GM12878 (cell line): ENCODE data around the gene ALG12. TPM values are rescaled to one million over a fixed set of nuclear protein-coding genes. Genes with fewer than 3 reads are reported as not detected.
A peak's percentile ranks its signal among the peaks of the same experiment; 100 is the strongest.

ENCODE experiments used
- ATAC-seq: fragments of 200-7000 bp; cut with Tn5 transposase; 3 replicates; pipeline ENCODE4 v1.9.1; 2020; ENCODE audit warnings: mild to moderate bottlenecking, moderate library complexity
- BruUV-seq: library from RNA; stranded (reverse); fragments of 400-500 nt; replicated peaks from 2 replicates; lab custom pipeline; 2021; lab: Mats Ljungman, UMichigan
- CTCF ChIA-PET: fragments of 300-600 bp; sonication (Branson Sonifier 250); formaldehyde crosslinking; extraction: SDS; loops from one replicate; lab custom pipeline; 2021; ENCODE audit warnings: inconsistent platforms; lab: Yijun Ruan, JAX
- POLR2A ChIA-PET: fragments of 350-600 bp; formaldehyde crosslinking; extraction: SDS; loops from one replicate; lab custom pipeline; 2021; ENCODE audit warnings: inconsistent platforms; lab: Charles Lee
- RAD21 ChIA-PET: fragments of 300-600 bp; sonication (Branson Sonifier 250); formaldehyde crosslinking; loops from one replicate; lab custom pipeline; 2023; ENCODE audit warnings: antibody characterized with exemption; ENCODE audit not compliant: unreplicated experiment; lab: Charles Lee
- SMC1A ChIA-PET: fragments of 300-600 bp; sonication (Branson Sonifier 250); formaldehyde crosslinking; loops from one replicate; lab custom pipeline; 2023; ENCODE audit not compliant: unreplicated experiment, uncharacterized antibody; lab: Charles Lee
- DNase-seq: peaks from one replicate; pipeline ENCODE4 v3.0.0-alpha.2; 2011; ENCODE audit warnings: low read depth, low spot score
- FAIRE-seq: peaks from 3 replicates; lab custom pipeline; 2011; peaks lifted over from hg19 to GRCh38; lab: Jason Lieb, UNC
- H2AFZ ChIP-seq: 2 replicates; pipeline ENCODE4 v1.6.0; 2011; ENCODE audit warnings: low read depth, low read length, control low read depth; ENCODE audit not compliant: control insufficient read depth
- H3K27ac ChIP-seq: 2 replicates; pipeline ENCODE4 v1.5.1; 2011; ENCODE audit warnings: control low read depth; ENCODE audit not compliant: control insufficient read depth, insufficient read depth
- H3K27me3 ChIP-seq, 2 experiments: replicated peaks in 1 of 2; 2 replicates each; pipeline versions ENCODE4 v1.6.0 to v1.6.1; 2011; ENCODE audit warnings: low read length in 1 of 2; ENCODE audit not compliant: control insufficient read depth in 2 of 2, insufficient read depth in 2 of 2
- H3K36me3 ChIP-seq, 2 experiments: 2 replicates each; pipeline ENCODE4 v1.5.1; 2011; ENCODE audit warnings: low read length in 1 of 2; ENCODE audit not compliant: control insufficient read depth in 2 of 2, insufficient read depth in 2 of 2
- H3K4me1 ChIP-seq: 2 replicates; pipeline ENCODE4 v1.6.1; 2011; ENCODE audit warnings: mild to moderate bottlenecking, low read length, moderate library complexity, mixed read lengths; ENCODE audit not compliant: control insufficient read depth, insufficient read depth
- H3K4me2 ChIP-seq: 2 replicates; pipeline ENCODE4 v1.6.0; 2011; ENCODE audit warnings: control low read depth; ENCODE audit not compliant: control insufficient read depth, insufficient read depth
- H3K4me3 ChIP-seq: fragments of 200-600 bp; sonication (generic); 2 replicates; pipeline ENCODE4 v1.5.1; 2016
- H3K79me2 ChIP-seq: 2 replicates; pipeline ENCODE4 v1.6.0; 2011; ENCODE audit warnings: low read length; ENCODE audit not compliant: control insufficient read depth, insufficient read depth
- H3K9ac ChIP-seq: 2 replicates; pipeline ENCODE4 v1.8.0; 2011; ENCODE audit warnings: low read length, control low read depth, mixed read lengths; ENCODE audit not compliant: control insufficient read depth, insufficient read depth
- H3K9me3 ChIP-seq: replicated peaks from 3 replicates; pipeline ENCODE4 v1.5.1; 2011; ENCODE audit warnings: mild to moderate bottlenecking, low read length; ENCODE audit not compliant: control insufficient read depth, insufficient read depth
- H4K20me1 ChIP-seq: 2 replicates; pipeline ENCODE4 v1.6.0; 2011; ENCODE audit not compliant: control insufficient read depth, insufficient read depth
- CHD1 ChIP-seq: IDR thresholded peaks from 2 replicates; pipeline ENCODE4 v1.6.1; 2012; ENCODE audit warnings: low read depth, low read length, improper control_type of control experiment
- E4F1 ChIP-seq: fragments of 450-650 bp; IDR thresholded peaks from 2 replicates; pipeline ENCODE4 v1.6.1; 2018; ENCODE audit warnings: borderline replicate concordance, mild to moderate bottlenecking; ENCODE audit not compliant: partially characterized antibody
- EZH2 ChIP-seq: IDR thresholded peaks from 2 replicates; pipeline ENCODE4 v1.6.1; 2012; ENCODE audit warnings: low read depth, mild to moderate bottlenecking, control low read depth, inconsistent platforms, low read length, borderline replicate concordance; ENCODE audit not compliant: control insufficient read depth
- HDAC6 ChIP-seq: fragments of 200-600 bp; sonication (generic); IDR thresholded peaks from one replicate; pipeline ENCODE4 v1.8.0; 2017; ENCODE audit warnings: antibody characterized with exemption; ENCODE audit not compliant: unreplicated experiment
- IKZF2 ChIP-seq, 2 experiments: fragments of 450-650 bp; IDR thresholded peaks; 2 replicates each; pipeline ENCODE4 v1.6.1; 2017; ENCODE audit warnings: mild to moderate bottlenecking in 2 of 2, moderate library complexity in 2 of 2
- IRF4 ChIP-seq: IDR thresholded peaks from 2 replicates; pipeline ENCODE4 v1.6.1; 2011; ENCODE audit warnings: low read depth, low read length
- KDM1A ChIP-seq: fragments of 200-600 bp; sonication (generic); IDR thresholded peaks from 2 replicates; pipeline ENCODE4 v1.6.1; 2016; ENCODE audit warnings: borderline replicate concordance
- NFXL1 ChIP-seq: fragments of 450-650 bp; IDR thresholded peaks from 2 replicates; pipeline ENCODE4 v1.6.1; 2017; ENCODE audit warnings: antibody characterized with exemption, mild to moderate bottlenecking, borderline replicate concordance
- NFYA ChIP-seq: IDR thresholded peaks from 2 replicates; pipeline ENCODE4 v1.6.1; 2011; ENCODE audit warnings: low read depth, mild to moderate bottlenecking, low read length, improper control_type of control experiment, borderline replicate concordance
- NR2F1 ChIP-seq: fragments of 450-650 bp; conservative IDR thresholded peaks from 2 replicates; pipeline ENCODE4 v1.6.1; 2017; ENCODE audit warnings: mild to moderate bottlenecking
- PKNOX1 ChIP-seq: fragments of 450-650 bp; IDR thresholded peaks from 2 replicates; pipeline ENCODE4 v1.6.1; 2016; ENCODE audit warnings: mild to moderate bottlenecking
- RAD21 ChIP-seq: IDR thresholded peaks from 2 replicates; pipeline ENCODE4 v1.6.1; 2011; ENCODE audit warnings: mild to moderate bottlenecking, low read depth, low read length, moderate library complexity; ENCODE audit not compliant: insufficient read depth
- SIN3A ChIP-seq: IDR thresholded peaks from 2 replicates; pipeline ENCODE4 v1.6.1; 2012; ENCODE audit warnings: low read depth, low read length, improper control_type of control experiment
- SPI1 ChIP-seq: IDR thresholded peaks from 2 replicates; pipeline ENCODE4 v1.6.1; 2011; ENCODE audit warnings: low read depth, mild to moderate bottlenecking, low read length, moderate library complexity, borderline replicate concordance; ENCODE audit not compliant: insufficient read depth
- SREBF1 ChIP-seq: IDR thresholded peaks from 2 replicates; pipeline ENCODE4 v1.6.1; 2012; ENCODE audit warnings: mild to moderate bottlenecking, low read length
- YY1 ChIP-seq: IDR thresholded peaks from 2 replicates; pipeline ENCODE4 v1.6.1; 2011; ENCODE audit warnings: low read depth, mild to moderate bottlenecking, low read length
- ZZZ3 ChIP-seq: IDR thresholded peaks from 2 replicates; pipeline ENCODE4 v1.6.1; 2011; ENCODE audit warnings: low read depth; ENCODE audit not compliant: control insufficient read depth, insufficient read length
- WGBS: methylation state at CpG from one replicate; pipeline ENCODE4 v1.1.6; 2016; ENCODE audit warnings: low lambda C conversion rate; ENCODE audit not compliant: insufficient replicate concordance, insufficient coverage; ENCODE audit errors: missing lambda C conversion rate; 5-methylcytosine and 5-hydroxymethylcytosine counted together
- in situ Hi-C: fragments of 300-500 bp; cut with MboI; formaldehyde crosslinking; loops from 9 replicates; pipeline ENCODE4 v1.14.3; 2018; ENCODE audit warnings: mixed read lengths
- intact Hi-C: fragments of 100-400 bp; cut with micrococcal nuclease; formaldehyde crosslinking; loops from one replicate; pipeline ENCODE4 v1.14.2; 2022; ENCODE audit not compliant: unreplicated experiment
- polyA plus RNA-seq, 11 experiments: library from polyadenylated mRNA; depleted of rRNA in 4 of 11; unstranded in 6 of 11; stranded (reverse) in 5 of 11; fragments of >200 nt; fragmentation: Nextera tagmentation in 4 of 11; fragmentation: Illumina TruSeq in 1 of 11; extraction: Ambion mirVana in 4 of 11; extraction: Trizol in 1 of 11; gene quantifications; 1 replicate in 1 of 11; 2 replicates in 10 of 11; pipeline versions ENCODE4 v1.2.1 to v1.2.3, GENCODE V29; 2011 to 2016; ENCODE audit warnings: inconsistent platforms in 2 of 11, missing spikeins in 2 of 11, low read depth in 1 of 11
- total RNA-seq, 4 experiments: library from RNA; depleted of rRNA in 3 of 4; stranded (reverse); fragments of >200 nt in 3 of 4; fragmentation: Illumina TruSeq in 1 of 4; extraction: Trizol in 1 of 4; gene quantifications; 2 replicates each; pipeline versions ENCODE4 v1.2.1 to v1.2.3, GENCODE V29; 2013 to 2021

The ALG12 gene
- total and polyA plus RNA-seq, 10 of the 15 experiments (the other 5 are each of a cell fraction or from before 2014, with no cell fraction given) = 0.22 to 23.4 (median 6.6) TPM

GRCh38 chr22:49966774-49967705 lies 48.8 kb upstream of the ALG12 start:
- SMC1A ChIA-PET = interaction anchor here (0.7 to 1.5 kb wide), 5 partner anchors 33 to 63 kb away, joined by 3 to 7 read pairs (median 4); no protein-coding TSS in a partner anchor
- no TSS peak for BruUV-seq
- Histone ChIP-seq H3K27me3 (no peaks in the 10 kb centered on the region), H3K9me3 (no peaks in the 10 kb centered on the region), H3K4me1 (peaks cover 39% of the 10 kb centered on the region), H4K20me1 (peaks cover 2% of the 10 kb centered on the region; the same call in 1 of the 2 replicates), H3K79me2 (peaks cover 37% of the 10 kb centered on the region), H3K9ac (peak overlapping the region; percentile 24), H2AFZ (no peak overlapping the region), H3K4me3 (no peak overlapping the region), H3K27ac (peak overlapping the region; percentile 45), H3K36me3 (peaks cover 14 to 19% of the 10 kb centered on the region in 2 experiments), H3K4me2 (peak overlapping the region; percentile 54)
- intact Hi-C loops (no loop called here), in situ Hi-C loops (loop anchor here (10.0 kb wide), 1 partner anchor 568 kb away; the partner anchor contains the start of gene TYMP)
- POLR2A ChIA-PET = interaction anchor here (1.0 to 1.7 kb wide), 4 partner anchors 10 to 34 kb away, joined by 3 to 6 read pairs (median 4); no protein-coding TSS in a partner anchor
- WGBS = 37% methylated on average over 33 of the region's 36 CpGs
- DNase-seq = no peak
- RAD21 ChIA-PET = interaction anchor here (0.8 to 2.3 kb wide), 5 partner anchors 10 to 63 kb away, joined by 4 to 18 read pairs (median 5); no protein-coding TSS in a partner anchor
- CTCF ChIA-PET = interaction anchor here (0.7 to 2.6 kb wide), 6 partner anchors 10 to 86 kb away, joined by 3 to 15 read pairs (median 5); no protein-coding TSS in a partner anchor
- FAIRE-seq = no peak
- peak; percentile 2 for ATAC-seq
- no peak for TF ChIP-seq KDM1A
- no peak for TF ChIP-seq E4F1
- no peak for TF ChIP-seq YY1
- no peak for TF ChIP-seq EZH2
- TF ChIP-seq NFXL1 = no peak
- TF ChIP-seq SIN3A = no peak
- TF ChIP-seq NR2F1 = peak; percentile 55
- TF ChIP-seq CHD1 = no peak
- no peak for TF ChIP-seq RAD21
- no peak for TF ChIP-seq PKNOX1
- TF ChIP-seq SREBF1 = no peak
- TF ChIP-seq HDAC6 = no peak
- TF ChIP-seq IKZF2 (IDR thresholded peaks at IDR 0.05) = peak in 1 of 2 experiments; percentile 38; a peak in 2 of 4 replicates
- no peak for TF ChIP-seq IRF4
- no peak for TF ChIP-seq NFYA
- TF ChIP-seq SPI1 = peak; percentile 55; the same call in 1 of the 2 replicates
- no peak for TF ChIP-seq ZZZ3
